Activated CD8-positive, alpha-beta memory T cell treated with anti-CD3 and anti-CD28 coated beads, Interleukin-2, amount 50 U/mL, for 4 hours (primary cell): ENCODE results near the gene ZNF670.
"Not testable (repeated sequence)": the region's sequence is repeated elsewhere in the genome, so short reads cannot be mapped to it uniquely, and the experiment has no call there.

Experiments used
- DNase-seq: peaks from one replicate; pipeline ENCODE4 v3.0.0-alpha.2; 2020

ZNF670 gene

GRCh38 chr1:247037511-247038320 is 40.9 kb downstream of the ZNF670 start:
- DNase-seq = no peak

DNA sequence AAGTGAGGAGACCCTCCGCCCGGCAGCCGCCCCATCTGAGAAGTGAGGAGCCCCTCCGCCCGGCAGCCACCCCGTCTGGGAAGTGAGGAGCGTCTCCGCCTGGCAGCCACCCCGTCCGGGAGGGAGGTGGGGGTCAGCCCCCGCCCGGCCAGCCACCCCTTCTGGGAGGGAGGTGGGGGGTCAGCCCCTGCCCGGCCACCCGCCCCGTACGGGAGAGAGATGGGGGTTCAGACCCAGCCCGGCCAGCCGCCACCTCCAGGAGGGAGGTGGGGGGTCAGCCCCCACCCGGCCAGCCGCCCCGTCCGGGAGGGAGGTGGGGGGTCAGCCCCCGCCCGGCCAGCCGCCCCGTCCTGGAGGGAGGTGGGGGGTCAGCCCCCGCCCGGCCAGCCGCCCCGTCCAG is 46.3 kb downstream of the ZNF670 start:
- DNase-seq = not testable (repeated sequence)
